ENCODE measurements around the gene ATP1B1. TPM values are rescaled to one million over a fixed set of nuclear protein-coding genes. Genes with fewer than 3 reads are reported as not detected.

Gene ATP1B1
- total RNA-seq, 1 donor from 2014 or later = 108 TPM

GRCh38 chr1:169098380-169098779 is 8.1 kb upstream of the ATP1B1 start:
- peaks cover 15% of the 10 kb centered on the region for H3K4me1 Mint-ChIP-seq (ENCODE audit: low read depth)
- no peak for DNase-seq (ENCODE audit: low spot score, unreplicated experiment)
- no peaks in the 10 kb centered on the region for H3K36me3 Mint-ChIP-seq (ENCODE audit: insufficient read depth)
- no peaks in the 10 kb centered on the region for H3K9me3 Mint-ChIP-seq (ENCODE audit: low read depth)
- no peak overlapping the region for H3K27ac Mint-ChIP-seq
- H3K4me3 Mint-ChIP-seq (ENCODE audit: low read depth) = no peak overlapping the region
- TF ChIP-seq CTCF (IDR thresholded peaks at IDR 0.05; ENCODE audit: unreplicated experiment) = no peak
- H3K27me3 Mint-ChIP-seq = peaks cover 3% of the 10 kb centered on the region

GRCh38 chr1:169099561-169099960 is 6.9 kb upstream of the ATP1B1 start:
- peaks cover 14% of the 10 kb centered on the region for H3K4me1 Mint-ChIP-seq (ENCODE audit: low read depth)
- no peak overlapping the region for H3K4me3 Mint-ChIP-seq (ENCODE audit: low read depth)
- no peaks in the 10 kb centered on the region for H3K9me3 Mint-ChIP-seq (ENCODE audit: low read depth)
- TF ChIP-seq CTCF (IDR thresholded peaks at IDR 0.05; ENCODE audit: unreplicated experiment) = no peak
- DNase-seq (ENCODE audit: low spot score, unreplicated experiment) = no peak
- no peak overlapping the region for H3K27ac Mint-ChIP-seq
- H3K27me3 Mint-ChIP-seq = no peaks in the 10 kb centered on the region
- no peaks in the 10 kb centered on the region for H3K36me3 Mint-ChIP-seq (ENCODE audit: insufficient read depth)

GRCh38 chr1:169100208-169100607 is 6.3 kb upstream of the ATP1B1 start:
- no peak for DNase-seq (ENCODE audit: low spot score, unreplicated experiment)
- no peak overlapping the region for H3K27ac Mint-ChIP-seq
- H3K9me3 Mint-ChIP-seq (ENCODE audit: low read depth) = no peaks in the 10 kb centered on the region
- no peaks in the 10 kb centered on the region for H3K36me3 Mint-ChIP-seq (ENCODE audit: insufficient read depth)
- no peak overlapping the region for H3K4me3 Mint-ChIP-seq (ENCODE audit: low read depth)
- peaks cover 16% of the 10 kb centered on the region for H3K4me1 Mint-ChIP-seq (ENCODE audit: low read depth)
- no peak for TF ChIP-seq CTCF (IDR thresholded peaks at IDR 0.05; ENCODE audit: unreplicated experiment)
- no peaks in the 10 kb centered on the region for H3K27me3 Mint-ChIP-seq

GRCh38 chr1:169100651-169101088 is 5.8 kb upstream of the ATP1B1 start:
- TF ChIP-seq CTCF (IDR thresholded peaks at IDR 0.05; ENCODE audit: unreplicated experiment) = no peak
- no peak overlapping the region for H3K27ac Mint-ChIP-seq
- peaks cover 17% of the 10 kb centered on the region for H3K4me1 Mint-ChIP-seq (ENCODE audit: low read depth)
- no peak for DNase-seq (ENCODE audit: low spot score, unreplicated experiment)
- no peak overlapping the region for H3K4me3 Mint-ChIP-seq (ENCODE audit: low read depth)
- no peaks in the 10 kb centered on the region for H3K27me3 Mint-ChIP-seq
- no peaks in the 10 kb centered on the region for H3K9me3 Mint-ChIP-seq (ENCODE audit: low read depth)
- no peaks in the 10 kb centered on the region for H3K36me3 Mint-ChIP-seq (ENCODE audit: insufficient read depth)

- H3K4me3 Mint-ChIP-seq (ENCODE audit: low read depth) = no peak overlapping the region
- H3K36me3 Mint-ChIP-seq (ENCODE audit: insufficient read depth) = no peaks in the 10 kb centered on the region
- no peak for DNase-seq (ENCODE audit: low spot score, unreplicated experiment)
- no peak for TF ChIP-seq CTCF (IDR thresholded peaks at IDR 0.05; ENCODE audit: unreplicated experiment)
- H3K9me3 Mint-ChIP-seq (ENCODE audit: low read depth) = no peaks in the 10 kb centered on the region
- H3K27ac Mint-ChIP-seq = peak overlapping the region; percentile 58
- H3K4me1 Mint-ChIP-seq (ENCODE audit: low read depth) = peaks cover 17% of the 10 kb centered on the region
- no peaks in the 10 kb centered on the region for H3K27me3 Mint-ChIP-seq
These were observed 3.9 kb upstream of the ATP1B1 start for GRCh38 chr1:169102567-169102966.

All from progenitor cell of endocrine pancreas (in vitro differentiated cells).